ENCODE results near the gene PHF12. TPM values are rescaled to one million over a fixed set of nuclear protein-coding genes. Genes with fewer than 3 reads are reported as not detected.
A peak's percentile ranks its signal among the peaks of the same experiment; 100 is the strongest.

PHF12 gene
- total RNA-seq, 6 donors from 2014 or later: 38.8 to 103 (median 62.7) TPM

- no peak for ATAC-seq (ENCODE audit: low FRiP score in 2 of 2)
- H3K27me3 ChIP-seq: no peaks in the 10 kb centered on the region
- TF ChIP-seq POLR2AphosphoS5 (IDR thresholded peaks at IDR 0.05): no peak
- no peak for TF ChIP-seq CTCF (IDR thresholded peaks at IDR 0.05)
- no peak for TF ChIP-seq POLR2A (IDR thresholded peaks at IDR 0.05)
- TF ChIP-seq EP300 (IDR thresholded peaks at IDR 0.05): no peak
- H3K4me3 ChIP-seq: no peak overlapping the region
- 92 to 94% methylated on average over 12 to 13 of the region's 13 CpGs for WGBS, 2 donors
- H3K36me3 ChIP-seq: peaks cover 36 to 98% (median 91%) of the 10 kb centered on the region in 4 donors
- H3K9me3 ChIP-seq: no peaks in the 10 kb centered on the region
- H3K27ac ChIP-seq: peak overlapping the region in 3 of 4 donors; percentile 22 to 82 (median 67)
- H3K4me1 ChIP-seq: peaks cover 23 to 31% (median 27%) of the 10 kb centered on the region in 4 donors
- no peak for DNase-seq
These were observed 39.8 kb downstream of the PHF12 start for GRCh38 chr17:28911411-28912045.

GRCh38 chr17:28910534-28910933 lies 40.8 kb downstream of the PHF12 start:
- Histone ChIP-seq H3K27ac (peak overlapping the region in 1 of 4 donors; percentile 4), H3K9me3 (no peaks in the 10 kb centered on the region), H3K36me3 (peaks cover 32 to 98% (median 91%) of the 10 kb centered on the region in 4 donors), H3K4me1 (peaks cover 23 to 31% (median 27%) of the 10 kb centered on the region in 4 donors), H3K4me3 (no peak overlapping the region), H3K27me3 (no peaks in the 10 kb centered on the region)
- DNase-seq (no peak), ATAC-seq (ENCODE audit: low FRiP score in 2 of 2) (no peak)
- no peak for TF ChIP-seq POLR2A (IDR thresholded peaks at IDR 0.05)
- TF ChIP-seq CTCF (IDR thresholded peaks at IDR 0.05): no peak
- TF ChIP-seq POLR2AphosphoS5 (IDR thresholded peaks at IDR 0.05): no peak
- TF ChIP-seq EP300 (IDR thresholded peaks at IDR 0.05): no peak
- WGBS, 2 donors: 100% methylated on average over 1 of the region's 1 CpG

- Histone ChIP-seq H3K4me1 (peaks cover 23 to 38% (median 30%) of the 10 kb centered on the region in 4 donors), H3K27me3 (no peaks in the 10 kb centered on the region), H3K4me3 (no peak overlapping the region), H3K9me3 (no peaks in the 10 kb centered on the region), H3K36me3 (peaks cover 27 to 84% (median 78%) of the 10 kb centered on the region in 4 donors), H3K27ac (peak overlapping the region; percentile 38 to 74 (median 64))
- no peak for DNase-seq
- 61 to 90% methylated on average over 3 to 6 of the region's 6 CpGs for WGBS, 2 donors
- TF ChIP-seq POLR2A (IDR thresholded peaks at IDR 0.05) (no peak), CTCF (IDR thresholded peaks at IDR 0.05) (no peak), EP300 (IDR thresholded peaks at IDR 0.05) (no peak), POLR2AphosphoS5 (IDR thresholded peaks at IDR 0.05) (no peak)
- ATAC-seq (ENCODE audit: low FRiP score in 2 of 2): peak in 1 of 2 donors; percentile 73
These were observed 42.6 kb downstream of the PHF12 start for GRCh38 chr17:28908640-28909167.

- TF ChIP-seq CTCF (IDR thresholded peaks at IDR 0.05) (no peak), POLR2AphosphoS5 (IDR thresholded peaks at IDR 0.05) (no peak), EP300 (IDR thresholded peaks at IDR 0.05) (no peak), POLR2A (IDR thresholded peaks at IDR 0.05) (no peak)
- Histone ChIP-seq H3K36me3 (peaks cover 22 to 76% (median 70%) of the 10 kb centered on the region in 4 donors), H3K9me3 (no peaks in the 10 kb centered on the region), H3K27ac (peak overlapping the region; percentile 38 to 74 (median 64)), H3K27me3 (no peaks in the 10 kb centered on the region), H3K4me1 (peaks cover 26 to 45% (median 36%) of the 10 kb centered on the region in 4 donors), H3K4me3 (no peak overlapping the region)
- WGBS, 2 donors: 79 to 90% methylated on average over 3 of the region's 3 CpGs
- DNase-seq (no peak), ATAC-seq (ENCODE audit: low FRiP score in 2 of 2) (no peak)
These were observed 43.4 kb downstream of the PHF12 start for GRCh38 chr17:28907709-28908475.

All from upper lobe of left lung (tissue), 6 donors.